H1 (cell line): ENCODE measurements around the gene SF3B2. TPM values are rescaled to one million over a fixed set of nuclear protein-coding genes. Genes with fewer than 3 reads are reported as not detected.

Source experiments
- CTCF ChIA-PET: fragments of 300-600 bp; sonication (Branson Sonifier 250); formaldehyde crosslinking; loops from one replicate; lab custom pipeline; 2021; ENCODE audit not compliant: partially characterized antibody; lab: Charles Lee
- POLR2A ChIA-PET: fragments of 300-600 bp; sonication (Branson Sonifier 250); formaldehyde crosslinking; loops from one replicate; lab custom pipeline; 2021; ENCODE audit warnings: inconsistent platforms; ENCODE audit not compliant: partially characterized antibody; lab: Charles Lee
- DNase-seq, 2 experiments: peaks; one replicate each; pipeline versions ENCODE4 v3.0.0 to v3.0.0-alpha.2; 2010 to 2022; ENCODE audit warnings: low spot score in 2 of 2, low read depth in 1 of 2, mixed read lengths in 1 of 2
- FAIRE-seq: peaks from 2 replicates; lab custom pipeline; 2011; peaks lifted over from hg19 to GRCh38; lab: Jason Lieb, UNC
- H2AFZ ChIP-seq: 2 replicates; pipeline ENCODE4 v1.8.1; 2012; ENCODE audit warnings: low read length, inconsistent platforms
- H2AK5ac ChIP-seq: 2 replicates; pipeline ENCODE4 v1.6.1; 2013; ENCODE audit warnings: low read depth, low read length
- H2BK120ac ChIP-seq: replicated peaks from 2 replicates; pipeline ENCODE3; 2013; ENCODE audit warnings: low read depth, low read length, inconsistent platforms
- H2BK12ac ChIP-seq: 2 replicates; pipeline ENCODE4 v1.6.1; 2013; ENCODE audit warnings: low read depth, low read length
- H2BK15ac ChIP-seq: 2 replicates; pipeline ENCODE4 v1.6.1; 2013; ENCODE audit warnings: low read length
- H2BK20ac ChIP-seq: 2 replicates; pipeline ENCODE4 v1.6.1; 2013; ENCODE audit warnings: low read length
- H2BK5ac ChIP-seq: 2 replicates; pipeline ENCODE4 v1.6.1; 2013; ENCODE audit warnings: low read depth, low read length
- H3K14ac ChIP-seq: 2 replicates; pipeline ENCODE4 v1.6.1; 2013; ENCODE audit warnings: inconsistent platforms; ENCODE audit not compliant: insufficient read length
- H3K18ac ChIP-seq: 2 replicates; pipeline ENCODE4 v1.6.1; 2013; ENCODE audit warnings: low read length; ENCODE audit errors: extremely low read depth
- H3K23ac ChIP-seq: 2 replicates; pipeline ENCODE4 v1.6.1; 2013; ENCODE audit warnings: inconsistent platforms; ENCODE audit not compliant: insufficient read length
- H3K23me2 ChIP-seq: 2 replicates; pipeline ENCODE4 v1.6.1; 2013; ENCODE audit warnings: low read depth, low read length
- H3K27ac ChIP-seq: 2 replicates; pipeline ENCODE4 v1.6.1; 2011; ENCODE audit warnings: low read depth, low read length, inconsistent platforms
- H3K27me3 ChIP-seq, 4 experiments: replicated peaks in 1 of 4; 1 replicate in 1 of 4; 2 replicates in 3 of 4; pipeline versions ENCODE4 v1.6.1 to v1.8.1; 2011 to 2013; ENCODE audit warnings: low read length in 3 of 4, mild to moderate bottlenecking in 3 of 4, inconsistent platforms in 2 of 4, mixed read lengths in 2 of 4, moderate library complexity in 1 of 4; ENCODE audit not compliant: control insufficient read depth in 3 of 4, insufficient read depth in 3 of 4; ENCODE audit errors: extremely low read depth in 1 of 4
- H3K36me3 ChIP-seq, 4 experiments: 2 replicates each; pipeline versions ENCODE4 v1.6.1 to v1.8.1; 2011 to 2013; ENCODE audit warnings: mild to moderate bottlenecking in 4 of 4, low read length in 3 of 4, moderate library complexity in 2 of 4, control low read depth in 1 of 4, inconsistent platforms in 1 of 4; ENCODE audit not compliant: insufficient read depth in 4 of 4, control insufficient read depth in 2 of 4
- H3K4ac ChIP-seq: replicated peaks from 2 replicates; pipeline ENCODE3; 2013; ENCODE audit warnings: low read length, low read depth, mixed read lengths, inconsistent platforms; ENCODE audit not compliant: insufficient read length
- H3K4me1 ChIP-seq, 4 experiments: replicated peaks in 1 of 4; 1 replicate in 1 of 4; 2 replicates in 3 of 4; pipeline versions ENCODE4 v1.6.1 to v1.8.1; 2011 to 2013; ENCODE audit warnings: low read length in 3 of 4, inconsistent platforms in 2 of 4, mixed read lengths in 1 of 4; ENCODE audit not compliant: insufficient read depth in 4 of 4, control insufficient read depth in 3 of 4
- H3K4me2 ChIP-seq, 2 experiments: 2 replicates each; pipeline versions ENCODE4 v1.6.1 to v1.8.1; 2011 to 2013; ENCODE audit warnings: low read depth in 2 of 2, low read length in 2 of 2, control low read depth in 1 of 2, inconsistent platforms in 1 of 2, mild to moderate bottlenecking in 1 of 2; ENCODE audit not compliant: insufficient read depth in 1 of 2
- H3K4me3 ChIP-seq, 4 experiments: fragments of 200-600, 300-600 bp in 1 of 4; sonication (generic), shearing (Covaris generic), sonication (Bioruptor Twin) in 1 of 4; 2 replicates each; pipeline versions ENCODE4 v1.5.1 to v1.8.1; 2011 to 2016; ENCODE audit warnings: low read length in 4 of 4, low read depth in 3 of 4, control low read depth in 2 of 4, inconsistent platforms in 2 of 4, mild to moderate bottlenecking in 2 of 4, mixed read lengths in 1 of 4, moderate library complexity in 1 of 4; ENCODE audit not compliant: insufficient read depth in 2 of 4; ENCODE audit errors: extremely low read depth in 1 of 4
- H3K56ac ChIP-seq: replicated peaks from 2 replicates; pipeline ENCODE3; 2013; ENCODE audit warnings: low read depth, mild to moderate bottlenecking, mixed read lengths, low read length, inconsistent platforms; ENCODE audit not compliant: insufficient read length
- H3K79me1 ChIP-seq: 2 replicates; pipeline ENCODE4 v1.6.1; 2013; ENCODE audit warnings: low read depth, low read length, control low read depth
- H3K79me2 ChIP-seq, 2 experiments: 2 replicates each; pipeline versions ENCODE4 v1.6.1 to v1.8.1; 2012 to 2013; ENCODE audit warnings: low read length in 2 of 2, mild to moderate bottlenecking in 2 of 2, inconsistent platforms in 1 of 2; ENCODE audit not compliant: insufficient read depth in 2 of 2, control insufficient read depth in 1 of 2
- H3K9ac ChIP-seq, 4 experiments: replicated peaks in 1 of 4; 1 replicate in 1 of 4; 2 replicates in 3 of 4; pipeline versions ENCODE4 v1.6.1 to v1.8.1; 2011 to 2013; ENCODE audit warnings: low read depth in 3 of 4, low read length in 3 of 4, control low read depth in 2 of 4, mild to moderate bottlenecking in 2 of 4, moderate library complexity in 2 of 4, inconsistent platforms in 1 of 4; ENCODE audit errors: extremely low read depth in 1 of 4
- H3K9me3 ChIP-seq, 2 experiments: 2 replicates each; pipeline versions ENCODE4 v1.6.1 to v1.8.1; 2012 to 2013; ENCODE audit warnings: mild to moderate bottlenecking in 2 of 2, moderate library complexity in 2 of 2, control low read depth in 1 of 2, inconsistent platforms in 1 of 2, low read depth in 1 of 2, low read length in 1 of 2, mixed read lengths in 1 of 2; ENCODE audit not compliant: insufficient read depth in 2 of 2
- H4K20me1 ChIP-seq, 2 experiments: replicated peaks in 1 of 2; 2 replicates each; pipeline versions ENCODE3 to v1.8.1; 2011 to 2013; ENCODE audit warnings: inconsistent platforms in 2 of 2, low read length in 2 of 2, mild to moderate bottlenecking in 1 of 2; ENCODE audit not compliant: insufficient read depth in 2 of 2, control insufficient read depth in 1 of 2
- H4K5ac ChIP-seq: 2 replicates; pipeline ENCODE4 v1.6.1; 2013; ENCODE audit warnings: low read length, low read depth, mixed read lengths, inconsistent platforms; ENCODE audit not compliant: insufficient read length
- H4K8ac ChIP-seq: 2 replicates; pipeline ENCODE4 v1.8.0; 2013; ENCODE audit warnings: mild to moderate bottlenecking, moderate library complexity, low read length, inconsistent platforms; ENCODE audit not compliant: insufficient read depth; ENCODE audit errors: extremely low read depth
- H4K91ac ChIP-seq: replicated peaks from 2 replicates; pipeline ENCODE3; 2013; ENCODE audit warnings: low read length, mixed read lengths, inconsistent platforms; ENCODE audit not compliant: insufficient read length
- EZH2 ChIP-seq: fragments of 200-600 bp; sonication (generic); IDR thresholded peaks from 2 replicates; pipeline ENCODE4 v1.7.1; 2012; ENCODE audit warnings: low read depth, mild to moderate bottlenecking, moderate library complexity, low read length, inconsistent platforms; ENCODE audit not compliant: severe bottlenecking
- GTF2F1 ChIP-seq: IDR thresholded peaks from 2 replicates; pipeline ENCODE4 v1.6.1; 2012; ENCODE audit warnings: low read depth, low read length, improper control_type of control experiment, borderline replicate concordance
- HDAC2 ChIP-seq, 2 experiments: fragments of 300-600 bp in 1 of 2; sonication (generic) in 1 of 2; IDR thresholded peaks; 2 replicates each; pipeline ENCODE4 v1.6.1; 2011 to 2012; ENCODE audit warnings: low read depth in 2 of 2, low read length in 2 of 2, mild to moderate bottlenecking in 2 of 2, moderate library complexity in 2 of 2, borderline replicate concordance in 1 of 2, inconsistent platforms in 1 of 2
- JUN ChIP-seq: IDR thresholded peaks from 2 replicates; pipeline ENCODE4 v1.6.1; 2011; ENCODE audit warnings: low read depth, mild to moderate bottlenecking, improper control_type of control experiment, low read length
- RNF2 ChIP-seq: fragments of 200-900, 300-1000 bp; sonication (generic); IDR thresholded peaks from 2 replicates; pipeline ENCODE4 v1.7.1; 2016; ENCODE audit warnings: borderline replicate concordance, low read depth, mild to moderate bottlenecking, antibody characterized with exemption, low read length; ENCODE audit not compliant: poor library complexity, severe bottlenecking; ENCODE audit errors: missing control alignments
- SIX5 ChIP-seq: IDR thresholded peaks from 2 replicates; pipeline ENCODE4 v1.6.1; 2011; ENCODE audit warnings: mild to moderate bottlenecking, low read depth, low read length
- WGBS, 2 experiments: shearing (Covaris generic) in 1 of 2; methylation state at CpG; one replicate each; pipeline versions ENCODE4 v1.1.6 to v1.1.7; 2013 to 2015; ENCODE audit warnings: low lambda C conversion rate in 2 of 2, mixed read lengths in 2 of 2, inconsistent platforms in 1 of 2, low coverage in 1 of 2, missing lambda C conversion rate in 1 of 2; ENCODE audit not compliant: insufficient replicate concordance in 2 of 2, insufficient coverage in 1 of 2, insufficient read length in 1 of 2; ENCODE audit errors: extremely low coverage in 1 of 2, missing lambda C conversion rate in 1 of 2; 5-methylcytosine and 5-hydroxymethylcytosine counted together
- polyA plus RNA-seq, 7 experiments: library from polyadenylated mRNA; depleted of rRNA in 3 of 7; stranded (reverse) in 5 of 7; unstranded in 2 of 7; fragments of >200 nt in 5 of 7; fragments of 200-250 nt in 2 of 7; gene quantifications; 1 replicate in 5 of 7; 2 replicates in 1 of 7; 4 replicates in 1 of 7; pipeline versions ENCODE4 v1.2.1 to v1.2.3, GENCODE V29; 2011 to 2013; ENCODE audit warnings: missing spikeins in 2 of 7, mixed read lengths in 2 of 7
- total RNA-seq: library from RNA; stranded (reverse); fragmentation: NEBNext Ultra II Directional; extraction: Animal tissue kit (Norgen Biotek cat#: 25700); gene quantifications from 2 replicates; pipeline ENCODE4 v1.2.1, GENCODE V29; 2021

SF3B2 gene
- total and polyA plus RNA-seq, 2 of the 8 experiments (the other 6 are each of a cell fraction or from before 2014, with no cell fraction given): 182 to 237 TPM

DNA sequence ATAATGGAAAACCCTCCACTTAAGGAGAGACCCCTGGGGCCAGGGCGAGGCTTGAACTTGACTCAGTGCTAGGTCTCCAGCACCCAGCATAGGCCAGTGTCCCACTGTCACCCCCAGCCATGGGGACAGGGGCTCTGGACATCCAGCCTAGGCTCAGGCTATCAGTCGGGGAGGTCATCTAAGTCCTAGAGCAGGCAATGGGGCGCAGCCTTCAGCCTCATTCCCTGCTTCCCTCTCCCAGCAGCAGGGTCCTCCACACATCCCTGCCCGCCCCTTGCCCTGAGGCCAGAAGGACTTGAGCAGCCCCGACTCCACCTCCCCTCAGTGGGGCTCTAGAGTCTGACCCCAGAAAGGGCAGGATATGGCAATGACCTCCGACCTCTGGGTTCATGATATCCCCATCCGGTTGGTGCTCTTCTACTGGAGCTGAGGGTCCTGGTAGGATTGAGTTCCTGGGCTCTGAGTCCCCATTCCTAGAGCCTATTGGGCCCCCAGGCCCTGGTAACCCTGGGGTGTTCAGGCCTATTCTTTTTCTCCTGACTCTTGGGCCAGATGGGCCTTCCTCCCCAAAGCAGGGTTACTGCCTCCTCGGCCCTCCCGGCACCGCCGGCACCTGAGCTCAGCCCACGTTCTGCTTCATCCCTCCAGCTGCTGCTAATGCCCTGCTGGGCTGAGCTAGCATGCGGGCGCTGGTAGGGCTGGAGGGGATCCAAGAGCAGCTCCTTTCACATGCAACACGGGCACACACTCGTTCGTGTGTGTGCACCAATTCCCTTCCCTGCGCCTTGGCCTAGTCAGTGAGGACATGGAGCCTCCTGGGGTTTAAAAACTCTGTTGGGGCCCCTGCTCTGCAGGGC, 36.0 kb upstream of the SF3B2 start:
- peaks cover 5 to 22% (median 20%) of the 10 kb centered on the region in 4 experiments for H3K27me3 ChIP-seq

More for the DNA sequence above, 36.0 kb upstream of the SF3B2 start:
- Histone ChIP-seq H3K4me3 (no peak overlapping the region), H4K20me1 (no peaks in the 10 kb centered on the region), H3K4me2 (no peak overlapping the region), H3K56ac (no peak overlapping the region), H3K27ac (no peak overlapping the region), H4K5ac (no peak overlapping the region), H3K14ac (no peak overlapping the region), H3K36me3 (no peaks in the 10 kb centered on the region), H2BK20ac (no peak overlapping the region), H2AK5ac (no peak overlapping the region), H2BK12ac (no peak overlapping the region), H2AFZ (no peak overlapping the region), H3K18ac (no peak overlapping the region), H2BK5ac (no peak overlapping the region), H3K4me1 (peaks cover 0 to 8% (median 5%) of the 10 kb centered on the region in 4 experiments; a peak in 5 of 7 replicates), H4K8ac (peak overlapping the region; percentile 51; the same call in 1 of the 2 replicates), H3K9ac (no peak overlapping the region), H2BK15ac (no peak overlapping the region), H2BK120ac (no peak overlapping the region), H3K79me2 (no peaks in the 10 kb centered on the region), H3K23ac (no peak overlapping the region), H3K9me3 (no peaks in the 10 kb centered on the region), H3K23me2 (peaks cover 2% of the 10 kb centered on the region; the same call in 1 of the 2 replicates), H4K91ac (no peak overlapping the region), H3K4ac (peak overlapping the region; percentile 38), H3K79me1 (no peaks in the 10 kb centered on the region)
- FAIRE-seq (no peak), DNase-seq (no peak)
- POLR2A ChIA-PET: interaction anchor here (0.7 to 1.2 kb wide), 3 partner anchors 14 to 296 kb away, joined by 3 to 5 read pairs (median 3); partner anchors contain the start of genes BANF1, EIF1AD and RNASEH2C
- TF ChIP-seq SIX5 (no peak), HDAC2 (IDR thresholded peaks at IDR 0.05; ENCODE audit: borderline replicate concordance in 1 of 2, low read depth in 2 of 2, low read length in 2 of 2) (no peak), RNF2 (no peak), JUN (no peak), EZH2 (no peak), GTF2F1 (no peak)
- 85% methylated on average over 18 of the region's 18 CpGs; no CpG with 5 or more reads in 1 of the 2 experiments for WGBS, 2 experiments
- CTCF ChIA-PET: interaction anchor here (1.1 kb wide), 1 partner anchor 128 kb away, joined by 3 read pairs; the partner anchor contains the start of gene FIBP
